Measurements from ENCODE around the gene GREM2.

The GREM2 gene

GRCh38 chr1:240611619-240612480, at the start of gene GREM2:
TSS of gene GREM2 (minus strand) at chr1:240612155. CDS start at chr1:240493475, 118,680 bp downstream.
- DNase-seq (ENCODE audit: low read depth) = peak; percentile 94

GRCh38 chr1:240658312-240658960, 46.5 kb upstream of the GREM2 start:
- DNase-seq (ENCODE audit: low read depth) = no peak

GRCh38 chr1:240656531-240656930, 44.6 kb upstream of the GREM2 start:
- DNase-seq (ENCODE audit: low read depth) = no peak

GRCh38 chr1:240652961-240653409, 41.0 kb upstream of the GREM2 start:
- DNase-seq (ENCODE audit: low read depth) = no peak

GRCh38 chr1:240652549-240652948, 40.6 kb upstream of the GREM2 start:
- no peak for DNase-seq (ENCODE audit: low read depth)

GRCh38 chr1:240650877-240651276, 38.9 kb upstream of the GREM2 start:
- DNase-seq (ENCODE audit: low read depth) = no peak

GRCh38 chr1:240649733-240650721, 38.1 kb upstream of the GREM2 start:
- no peak for DNase-seq (ENCODE audit: low read depth)

- DNase-seq (ENCODE audit: low read depth) = no peak
These were observed 34.8 kb upstream of the GREM2 start for GRCh38 chr1:240646571-240647240.

- DNase-seq (ENCODE audit: low read depth) = no peak
These were observed 32.8 kb upstream of the GREM2 start for GRCh38 chr1:240644732-240645131.

- DNase-seq (ENCODE audit: low read depth) = no peak
These were observed 23.7 kb upstream of the GREM2 start for GRCh38 chr1:240635466-240636256.

GRCh38 chr1:240630409-240630808, 18.5 kb upstream of the GREM2 start:
- peak; percentile 4 for DNase-seq (ENCODE audit: low read depth)

GRCh38 chr1:240621249-240621648, 9.3 kb upstream of the GREM2 start:
- DNase-seq (ENCODE audit: low read depth) = peak; percentile 70

GRCh38 chr1:240619906-240620621, 8.1 kb upstream of the GREM2 start:
- DNase-seq (ENCODE audit: low read depth) = no peak

GRCh38 chr1:240619357-240619756, 7.4 kb upstream of the GREM2 start:
- DNase-seq (ENCODE audit: low read depth) = no peak

GRCh38 chr1:240618946-240619345, 7.0 kb upstream of the GREM2 start:
- DNase-seq (ENCODE audit: low read depth) = no peak

- DNase-seq (ENCODE audit: low read depth) = no peak
These were observed 4.1 kb upstream of the GREM2 start for GRCh38 chr1:240616018-240616417.

- DNase-seq (ENCODE audit: low read depth) = no peak
These were observed 1.6 kb upstream of the GREM2 start for GRCh38 chr1:240613356-240614142.

GRCh38 chr1:240612811-240613210, 856 bp upstream of the GREM2 start:
- no peak for DNase-seq (ENCODE audit: low read depth)

- no peak for DNase-seq (ENCODE audit: low read depth)
These were observed 732 bp downstream of the GREM2 start for GRCh38 chr1:240611228-240611618.
